GM21528 (cell line): Measurements from ENCODE around the gene PLA2G3.
"Not testable (repeated sequence)": the region's sequence is repeated elsewhere in the genome, so short reads cannot be mapped to it uniquely, and the experiment has no call there.

Source experiments
- ATAC-seq: cut with Tn5 transposase; IDR thresholded peaks from one replicate; pipeline ENCODE4 v1.9.1; 2021; ENCODE audit warnings: mild to moderate bottlenecking, moderate library complexity; ENCODE audit not compliant: unreplicated experiment, low FRiP score

The PLA2G3 gene

DNA sequence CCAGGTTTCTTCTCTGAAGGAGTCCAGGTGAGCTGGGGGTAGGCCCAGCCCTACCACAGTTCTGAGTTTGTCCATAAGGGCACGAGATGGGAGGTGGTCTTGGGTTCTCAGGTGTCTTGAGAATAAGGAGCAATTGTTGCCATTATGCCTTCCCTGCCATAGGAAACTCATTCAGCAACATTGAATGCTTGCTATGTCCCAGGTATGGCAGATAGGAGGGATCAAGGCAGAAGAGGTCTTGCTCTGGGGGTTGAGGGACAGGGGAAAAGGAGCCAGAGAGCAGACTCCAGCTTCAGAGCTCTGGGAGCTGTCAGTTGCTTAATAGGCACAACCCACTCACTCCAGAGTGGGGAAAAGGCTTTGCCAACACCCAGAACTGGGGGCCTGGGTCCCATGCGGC is 37.2 kb downstream of the PLA2G3 start:
- no peak for ATAC-seq

DNA sequence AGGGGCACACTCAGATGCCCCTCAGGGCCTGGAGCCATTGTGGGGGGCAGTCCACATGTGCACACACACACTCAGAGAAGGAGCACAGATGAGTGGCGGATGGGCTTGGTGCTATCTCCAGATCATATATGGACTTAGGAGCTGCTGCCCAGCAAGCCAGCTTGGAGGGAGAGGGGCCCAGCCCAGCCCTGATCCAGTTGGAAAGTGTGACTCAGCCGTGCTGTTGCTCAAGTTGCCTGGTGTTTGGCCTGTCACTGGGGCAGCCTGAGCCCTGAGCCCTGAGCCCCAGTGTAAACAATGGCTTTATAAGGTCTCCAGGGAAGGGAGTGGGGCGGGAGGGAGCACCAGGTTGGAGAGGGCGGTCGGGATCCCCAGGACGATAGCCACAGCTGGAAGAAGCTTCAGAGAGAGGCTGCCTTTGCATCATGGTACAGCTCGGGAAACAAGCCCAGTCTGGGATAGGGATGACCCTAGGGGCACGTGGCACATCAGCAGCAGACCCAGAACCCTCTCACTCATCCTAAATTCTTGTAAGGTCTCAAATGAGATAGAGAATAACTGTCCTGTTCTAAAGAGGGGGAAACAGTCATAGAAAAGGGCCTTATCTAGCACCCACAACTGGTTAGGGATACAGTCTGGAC is 37.7 kb downstream of the PLA2G3 start:
- ATAC-seq = no peak

DNA sequence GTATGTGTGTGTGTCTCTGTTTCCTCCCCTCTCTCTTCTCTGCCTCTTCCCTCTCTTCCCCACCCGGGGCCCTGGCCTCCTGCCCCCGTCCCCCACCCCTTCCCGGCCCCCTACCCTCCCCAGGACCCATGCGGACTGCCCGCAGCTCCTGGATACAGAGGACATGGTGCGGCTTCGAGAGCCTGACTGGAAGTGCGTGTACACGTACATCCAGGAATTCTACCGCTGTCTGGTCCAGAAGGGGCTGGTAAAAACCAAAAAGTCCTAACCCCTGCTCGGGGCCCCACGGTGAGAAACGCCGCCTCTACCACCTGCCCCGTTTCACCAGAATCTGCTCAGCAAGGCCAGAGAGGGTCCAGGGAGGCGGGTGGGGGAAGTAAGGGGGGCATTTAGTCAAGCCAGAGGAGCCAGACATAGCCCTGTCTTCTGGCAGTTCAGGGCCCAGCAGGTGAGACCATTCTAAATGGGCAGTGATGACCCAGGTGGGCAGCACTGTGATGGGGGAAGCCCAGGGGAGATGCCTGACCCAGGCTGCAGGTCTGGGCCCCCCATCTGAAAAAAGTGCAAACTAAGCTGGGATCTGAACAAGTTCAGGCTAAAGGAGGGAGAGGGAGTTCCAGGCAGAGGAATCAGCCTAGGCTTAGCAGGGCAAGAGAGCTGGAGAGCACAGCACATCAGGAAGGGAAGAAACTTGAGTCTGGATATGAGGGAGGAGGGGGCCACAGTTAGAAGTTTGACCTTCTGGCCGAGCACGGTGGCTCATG is 39.4 kb downstream of the PLA2G3 start:
- no peak for ATAC-seq

DNA sequence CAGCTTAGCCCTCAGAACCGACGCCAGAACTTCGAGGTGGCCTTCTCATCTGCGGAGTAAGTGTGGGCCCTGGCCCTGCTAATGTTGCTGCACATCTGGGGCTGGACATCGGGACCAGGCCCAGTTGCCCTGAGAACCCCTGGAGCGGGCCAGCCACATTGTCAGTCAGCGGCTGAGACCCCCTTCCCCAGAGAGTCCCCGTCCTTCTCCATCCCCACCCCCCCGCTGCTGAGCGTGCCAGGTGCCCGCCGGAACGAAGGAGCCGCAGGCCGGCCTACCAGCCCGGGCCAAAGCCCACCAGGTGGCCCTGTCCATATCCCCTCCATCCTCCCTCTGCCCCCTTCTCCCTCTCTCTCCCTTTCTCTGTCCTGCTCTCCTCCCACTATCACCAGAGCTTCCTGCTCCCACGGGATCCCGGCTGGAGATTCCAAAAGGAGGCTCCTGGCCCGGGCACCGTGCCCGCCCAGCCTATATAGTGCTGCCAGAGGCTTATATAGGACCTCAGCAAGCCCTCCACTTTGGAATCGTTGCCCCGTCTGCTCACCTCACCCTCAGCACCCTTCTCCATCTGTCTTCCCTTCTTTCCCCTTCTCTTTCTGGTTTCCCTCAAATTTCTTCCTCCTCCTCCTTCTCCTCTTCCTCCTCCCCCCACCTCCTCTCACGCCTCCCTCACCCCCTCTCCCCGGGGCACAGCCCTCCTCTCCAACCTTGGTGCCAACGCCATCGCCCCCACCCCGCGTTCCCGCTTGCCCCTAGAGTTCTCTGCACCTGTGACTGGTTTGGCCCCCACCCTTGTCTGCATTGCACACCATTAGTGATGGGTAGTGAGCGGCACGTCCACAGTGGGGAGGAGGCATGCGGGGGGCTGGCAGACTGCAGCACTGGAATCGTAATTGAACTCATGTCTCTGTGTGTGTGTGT is 40.2 kb downstream of the PLA2G3 start:
- ATAC-seq = no peak

DNA sequence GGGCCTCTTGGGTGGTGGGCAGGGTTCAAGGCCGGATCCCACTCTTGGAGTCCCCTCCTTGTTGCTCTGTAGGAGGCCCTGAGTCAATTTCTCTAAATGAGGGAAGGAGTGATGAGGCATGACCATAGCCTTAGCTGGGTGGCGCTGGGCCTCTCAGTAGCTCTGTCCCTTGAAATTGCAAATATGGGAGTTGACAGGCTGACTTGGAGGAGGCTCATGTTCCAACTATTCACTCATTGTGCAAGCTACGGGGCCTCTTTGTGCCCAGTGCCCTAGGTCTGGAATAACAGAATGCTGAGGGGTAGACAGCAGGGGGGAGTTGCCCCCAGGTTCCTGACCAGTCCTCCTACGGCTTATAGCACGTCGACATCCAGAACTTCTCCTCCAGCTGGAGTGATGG is 40.9 kb downstream of the PLA2G3 start:
- no peak for ATAC-seq

DNA sequence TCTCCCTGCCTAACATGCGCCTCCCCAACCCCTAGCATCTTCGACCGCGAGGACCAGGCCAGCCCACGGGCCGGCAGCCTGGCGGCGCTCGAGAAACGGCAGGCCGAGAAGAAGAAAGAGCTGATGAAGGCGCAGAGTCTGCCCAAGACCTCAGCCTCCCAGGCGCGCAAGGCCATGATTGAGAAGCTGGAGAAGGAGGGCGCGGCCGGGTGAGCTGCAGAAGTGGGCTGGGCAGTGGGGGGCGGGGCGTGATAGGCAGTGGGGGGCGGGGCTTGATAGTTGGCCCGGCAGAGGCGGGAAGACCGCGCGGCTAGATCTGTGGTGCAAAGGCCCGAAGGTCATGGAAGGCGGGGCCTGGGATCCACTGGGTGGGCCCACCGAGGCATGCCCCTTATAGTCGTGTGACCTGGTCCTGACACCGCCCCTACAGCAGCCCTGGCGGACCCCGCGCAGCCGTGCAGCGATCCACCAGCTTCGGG is 41.6 kb downstream of the PLA2G3 start:
- ATAC-seq = no peak

DNA sequence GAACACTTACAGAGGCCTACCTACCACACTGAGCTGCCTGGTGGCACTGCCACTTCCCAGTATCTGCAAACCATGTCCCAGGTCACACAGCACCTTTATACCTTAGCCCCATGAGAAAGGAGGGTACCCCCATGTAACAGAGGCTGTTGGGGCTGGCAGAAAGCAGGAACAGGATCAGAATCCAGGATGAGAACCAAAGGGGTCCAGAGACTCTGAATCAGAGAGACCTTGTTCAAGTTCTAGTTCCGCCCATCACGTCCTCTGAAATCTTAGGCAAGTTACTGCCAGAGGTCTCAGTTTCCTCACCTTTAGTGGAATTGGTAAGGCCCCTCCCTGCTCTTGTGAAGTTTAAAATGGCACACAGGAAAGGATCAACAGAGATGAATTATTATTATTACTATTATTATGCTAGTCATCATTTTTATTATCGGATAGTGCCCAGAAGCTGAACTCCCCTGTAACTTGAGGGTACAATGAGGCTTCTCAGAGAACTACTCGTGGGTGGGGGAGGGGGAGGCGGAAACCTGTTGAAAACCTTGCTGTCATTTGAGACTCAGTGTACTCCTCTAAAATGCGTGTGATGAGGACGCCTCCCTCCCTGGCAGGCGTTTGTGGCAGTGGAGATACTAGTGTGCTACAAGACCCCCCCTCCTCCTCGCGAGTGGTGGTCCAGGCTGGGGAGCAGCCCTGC is 42.2 kb downstream of the PLA2G3 start:
- ATAC-seq = no peak

DNA sequence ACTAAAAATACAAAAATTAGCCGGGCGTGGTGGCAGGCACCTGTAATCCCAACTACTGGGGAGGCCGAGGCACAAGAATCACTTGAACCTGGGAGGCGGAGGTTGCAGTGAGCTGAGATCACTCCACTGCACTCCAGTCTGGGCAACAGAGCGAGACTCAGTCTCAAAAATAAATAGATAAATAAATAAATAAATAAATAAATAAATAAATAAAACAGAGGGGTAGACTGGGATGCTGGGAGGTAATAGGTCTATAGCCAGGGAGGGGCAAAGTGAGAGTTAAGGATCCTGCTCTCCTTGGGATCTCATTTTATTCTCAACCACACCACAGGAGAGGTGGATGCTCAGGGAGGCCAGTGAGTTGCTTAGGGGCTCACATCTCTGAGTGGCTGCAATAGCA is 42.8 kb downstream of the PLA2G3 start:
- ATAC-seq = not testable (repeated sequence)

DNA sequence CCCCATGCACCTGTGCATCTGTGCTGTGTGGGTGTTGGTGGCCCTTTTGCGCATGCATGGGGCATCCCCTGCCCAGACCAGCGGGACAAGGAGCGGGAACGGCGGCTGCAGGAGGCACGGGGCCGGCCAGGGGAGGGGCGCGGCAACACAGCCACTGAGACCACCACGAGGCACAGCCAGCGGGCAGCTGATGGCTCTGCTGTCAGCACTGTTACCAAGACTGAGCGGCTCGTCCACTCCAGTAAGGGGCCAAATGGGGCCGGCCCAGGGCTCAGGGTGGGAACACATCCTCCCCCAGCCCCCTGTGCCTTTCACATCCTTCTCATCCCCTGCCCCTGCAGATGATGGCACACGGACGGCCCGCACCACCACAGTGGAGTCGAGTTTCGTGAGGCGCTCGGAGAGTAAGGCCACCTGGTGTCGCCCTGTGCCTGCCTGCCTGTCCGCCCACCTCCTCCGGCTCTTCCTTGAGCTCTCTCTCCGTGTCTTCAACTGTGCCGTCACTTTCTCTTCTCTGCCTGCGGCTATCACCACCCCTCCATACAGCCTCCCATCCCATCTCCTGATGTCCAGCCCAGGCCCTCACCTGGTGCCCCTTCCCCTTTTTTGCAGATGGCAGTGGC is 43.5 kb downstream of the PLA2G3 start:
- no peak for ATAC-seq

DNA sequence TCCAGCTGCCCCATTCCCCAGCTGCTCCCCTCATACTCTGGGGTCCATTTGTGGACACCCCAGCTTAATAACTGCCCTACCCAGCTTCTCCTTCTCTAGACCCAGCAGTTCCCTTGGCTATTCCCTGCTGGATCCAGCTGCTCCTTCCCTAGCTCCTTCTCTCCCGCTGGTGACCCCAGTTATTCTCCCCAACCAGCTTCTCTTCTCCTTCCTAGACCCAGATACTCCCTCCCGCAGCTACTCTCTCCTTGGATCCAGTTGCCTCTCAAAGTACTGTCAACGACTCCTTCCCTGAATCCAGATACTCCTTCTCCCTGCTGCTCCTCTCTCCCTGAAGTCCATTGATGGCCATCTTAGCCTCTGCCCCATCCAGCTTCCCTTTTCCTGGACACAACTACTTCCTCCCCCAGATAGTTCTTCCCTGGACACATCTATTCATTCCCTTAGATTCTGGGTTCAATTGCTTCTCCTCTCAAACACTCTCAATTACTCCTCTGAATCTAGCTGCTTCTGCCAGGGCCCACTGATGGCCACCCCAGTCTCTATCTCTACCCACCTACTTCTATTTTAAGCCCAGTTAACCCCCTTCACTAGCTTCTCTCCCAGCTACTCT is 44.6 kb downstream of the PLA2G3 start:
- no peak for ATAC-seq

DNA sequence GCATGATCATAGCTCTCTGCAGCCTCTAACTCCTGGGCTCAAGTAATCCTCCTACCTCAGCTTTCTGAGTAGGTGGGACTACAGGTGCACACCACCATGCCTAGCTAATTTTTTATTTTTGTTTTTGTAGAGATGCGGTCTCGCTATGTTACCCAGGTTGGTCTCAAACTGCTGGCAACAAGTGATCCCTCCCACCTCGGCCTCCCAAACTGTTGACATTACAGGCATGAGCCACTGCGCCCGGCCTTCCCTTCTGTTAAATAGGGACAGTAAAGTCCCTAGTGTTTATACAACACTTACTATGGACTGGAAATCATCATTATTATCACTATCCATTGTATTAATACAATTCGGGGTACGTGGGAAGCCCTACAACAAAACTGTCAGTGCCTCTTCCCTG is 45.6 kb downstream of the PLA2G3 start:
- ATAC-seq = no peak

DNA sequence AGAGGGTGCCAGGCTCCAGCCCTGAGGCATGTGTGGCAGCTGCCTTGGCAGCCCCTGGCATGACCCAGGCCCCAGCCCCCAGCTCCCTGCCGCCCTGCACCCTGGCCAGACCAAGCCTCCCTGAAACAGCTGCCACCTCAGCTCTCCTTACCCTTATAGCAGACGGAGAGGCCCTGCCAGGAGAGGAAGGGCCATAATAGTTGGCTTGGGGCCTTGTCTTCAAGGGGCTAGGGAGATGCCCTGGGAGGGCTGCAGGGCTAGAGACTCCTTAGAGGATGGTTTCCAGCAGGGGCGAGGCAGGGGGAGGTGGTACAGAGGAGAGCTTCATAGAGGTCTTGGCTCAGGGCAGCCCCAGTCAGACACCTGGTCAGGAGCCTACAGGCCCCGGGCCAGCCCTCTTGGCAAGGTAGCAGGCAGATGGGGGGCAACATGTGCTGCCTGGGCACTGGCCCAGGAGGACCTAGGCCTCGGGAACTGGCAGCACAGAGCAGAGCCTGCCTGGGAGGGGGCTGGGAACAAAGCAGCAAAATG is 46.2 kb downstream of the PLA2G3 start:
- no peak for ATAC-seq

DNA sequence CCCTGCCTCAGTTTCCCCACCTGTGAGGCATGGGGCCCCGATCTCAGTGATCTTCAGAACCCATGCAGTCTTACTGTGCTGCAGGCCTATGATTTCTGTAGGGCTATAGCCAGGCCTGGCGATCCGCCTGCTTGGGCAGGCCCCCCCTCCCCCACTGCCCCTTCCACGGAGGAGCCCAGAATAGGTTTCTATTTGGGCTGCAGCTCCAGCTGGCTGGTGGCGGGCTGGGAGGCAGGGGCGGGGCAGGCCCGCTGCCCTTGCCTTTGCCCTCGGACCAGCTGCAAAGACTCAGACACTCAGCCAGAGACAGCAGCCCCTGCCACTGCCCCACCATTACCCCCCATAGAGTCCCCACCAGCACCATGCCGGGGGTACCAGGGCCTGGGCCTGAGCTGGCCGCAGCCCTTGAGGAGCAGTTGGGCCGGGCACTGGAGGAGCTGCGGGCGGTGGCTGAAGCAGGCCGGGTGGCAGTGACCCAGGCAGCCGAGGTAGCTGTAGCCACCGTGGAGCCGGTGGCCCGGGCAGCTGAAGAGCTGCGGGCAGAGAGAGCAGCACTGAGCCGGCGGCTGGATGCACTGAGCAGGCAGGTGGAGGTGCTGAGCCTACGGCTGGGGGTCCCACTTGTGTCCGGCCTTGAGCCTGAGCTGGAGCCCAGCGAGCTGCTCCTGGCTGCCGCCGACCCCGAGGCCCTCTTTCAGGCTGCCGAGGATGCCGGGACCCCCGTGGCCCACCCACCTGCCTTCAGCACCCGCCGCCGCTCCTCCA is 47.0 kb downstream of the PLA2G3 start:
- no peak for ATAC-seq

DNA sequence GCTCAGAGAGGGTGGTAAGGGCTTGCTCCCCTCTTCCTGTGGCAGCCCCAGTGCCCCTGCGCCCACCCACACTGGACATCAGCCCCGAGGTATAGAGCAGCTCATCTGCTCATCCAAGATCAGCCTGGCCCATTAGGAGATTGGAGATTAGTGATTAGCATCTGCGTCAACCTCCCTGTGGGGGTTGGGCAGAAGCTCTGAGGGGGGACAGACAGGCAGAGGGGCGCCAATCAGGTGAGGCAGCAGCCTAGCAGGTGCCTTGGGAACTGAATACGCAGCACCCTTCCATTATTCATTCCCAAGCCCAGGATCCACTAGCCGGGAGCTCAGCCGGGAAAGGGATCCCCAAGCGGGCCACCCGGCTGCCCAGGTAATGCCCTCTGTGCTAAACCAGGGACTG is 48.1 kb downstream of the PLA2G3 start:
- no peak for ATAC-seq

DNA sequence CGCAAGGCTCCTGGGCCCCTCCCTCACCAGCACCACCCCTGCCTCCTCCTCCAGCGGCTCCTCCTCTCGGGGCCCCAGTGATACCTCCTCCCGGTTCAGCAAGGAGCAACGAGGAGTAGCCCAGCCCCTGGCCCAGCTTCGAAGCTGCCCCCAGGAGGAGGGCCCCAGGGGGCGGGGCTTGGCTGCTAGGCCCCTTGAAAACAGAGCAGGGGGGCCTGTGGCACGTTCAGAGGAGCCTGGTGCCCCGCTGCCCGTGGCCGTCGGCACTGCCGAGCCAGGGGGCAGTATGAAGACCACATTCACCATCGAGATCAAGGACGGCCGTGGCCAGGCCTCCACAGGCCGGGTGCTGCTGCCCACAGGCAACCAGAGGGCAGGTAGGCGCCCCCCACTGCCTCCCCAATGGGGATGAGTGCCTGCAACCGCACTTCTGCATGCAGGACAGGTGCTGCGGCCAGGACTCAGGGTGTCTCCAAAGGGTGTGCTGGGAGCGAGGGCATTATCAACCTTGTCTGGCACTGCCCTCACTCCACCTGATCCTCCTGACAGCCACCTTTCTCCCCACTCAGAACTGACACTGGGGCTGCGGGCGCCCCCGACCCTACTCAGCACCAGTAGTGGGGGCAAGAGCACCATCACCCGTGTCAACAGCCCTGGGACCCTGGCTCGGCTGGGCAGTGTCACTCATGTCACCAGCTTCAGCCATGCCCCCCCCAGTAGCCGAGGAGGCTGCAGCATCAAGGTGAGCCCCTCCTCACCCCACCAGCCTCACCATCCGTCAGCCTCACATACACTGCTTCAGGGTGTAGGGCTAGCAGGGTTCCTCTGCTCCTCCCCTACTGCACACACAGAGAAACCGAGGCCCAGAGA is 49.0 kb downstream of the PLA2G3 start:
- ATAC-seq = no peak

DNA sequence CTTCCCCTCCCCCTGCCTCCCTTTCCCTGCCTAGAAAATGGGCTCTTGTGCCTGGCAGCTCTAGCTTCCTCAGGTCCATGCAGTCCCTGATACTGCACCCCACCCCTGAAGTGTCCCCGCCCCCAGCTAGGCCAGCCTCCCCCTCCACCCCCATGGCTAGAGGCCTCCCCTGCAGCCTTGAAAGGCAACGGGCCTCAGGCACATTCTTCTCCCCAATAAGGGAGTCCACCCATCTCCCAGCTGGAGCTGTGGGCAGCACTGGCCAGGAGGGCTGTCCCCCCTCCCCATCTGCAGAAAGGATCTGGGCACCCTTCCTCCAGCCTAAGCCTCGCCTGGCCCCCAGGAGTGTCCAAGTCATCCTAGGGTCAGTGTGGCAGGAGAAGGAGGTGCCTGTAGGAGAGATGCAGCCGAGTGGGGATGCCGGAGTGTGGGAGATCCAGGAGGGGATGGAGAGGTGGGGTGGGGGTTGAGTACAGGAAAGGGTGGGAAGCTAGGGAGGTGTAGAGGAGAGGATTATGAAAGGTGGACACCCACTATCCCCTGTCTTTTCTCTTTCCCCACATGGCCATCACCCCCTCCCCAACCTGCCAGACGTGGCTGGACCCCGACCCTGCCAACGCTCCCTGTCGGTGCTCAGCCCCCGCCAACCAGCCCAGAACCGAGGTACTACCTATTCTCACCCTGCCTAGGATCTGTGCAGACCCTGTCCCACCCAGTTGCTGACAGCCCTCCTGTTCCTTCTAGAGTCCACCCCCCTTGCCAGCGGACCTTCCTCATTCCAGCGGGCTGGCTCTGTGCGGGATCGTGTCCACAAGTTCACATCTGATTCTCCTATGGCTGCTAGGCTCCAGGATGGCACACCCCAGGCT is 49.9 kb downstream of the PLA2G3 start:
- ATAC-seq = no peak
